ENCODE data around the gene KAZN.

DNA sequence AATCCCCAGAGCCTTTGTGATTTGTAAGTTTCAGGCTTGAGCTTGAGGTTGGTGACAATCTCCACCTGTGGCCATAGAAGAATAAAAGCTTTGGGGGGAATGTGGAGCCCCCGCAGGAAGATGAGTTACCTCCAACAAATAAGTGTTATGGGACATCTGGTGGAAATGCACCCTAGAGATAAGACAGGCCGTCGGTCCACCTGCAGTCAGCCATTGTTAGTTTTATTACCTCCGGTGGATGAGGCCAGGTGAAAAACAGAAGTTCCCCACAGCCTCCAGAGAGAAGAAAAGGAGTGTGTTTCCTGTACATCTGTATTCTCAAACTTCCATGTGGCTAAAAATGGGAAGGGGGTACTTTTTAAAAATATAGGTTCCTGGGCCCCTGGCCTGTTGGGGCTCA is 137.4 kb downstream of the KAZN start:
- TF ChIP-seq CTCF (IDR thresholded peaks at IDR 0.05 in 8 of 11, conservative IDR thresholded peaks at IDR 0.05 in 3 of 11) (no peak), POLR2AphosphoS5 (IDR thresholded peaks at IDR 0.05) (no peak)
